OCI-LY1 (cell line): ENCODE data around the gene TRAF6.

Experiments
- CTCF ChIP-seq: fragments of 200-600 bp; sonication (generic), shearing (Covaris generic); IDR thresholded peaks from 2 replicates; pipeline ENCODE4 v1.5.1; 2017; ENCODE audit warnings: mild to moderate bottlenecking, antibody characterized with exemption, low read length, moderate library complexity, mixed read lengths
- EZH2 ChIP-seq: fragments of 200-600 bp; sonication (generic), shearing (Covaris generic); IDR thresholded peaks from 2 replicates; pipeline ENCODE4 v1.8.0; 2017; ENCODE audit warnings: borderline replicate concordance, mixed run types, mild to moderate bottlenecking, antibody characterized with exemption, low read length, moderate library complexity, mixed read lengths

GRCh38 chr11:36532941-36533601, 23.0 kb upstream of the TRAF6 start:
- TF ChIP-seq CTCF: no peak
- no peak for TF ChIP-seq EZH2
